Mesothelial cell of epicardium (in vitro differentiated cells): ENCODE measurements around the gene GDF11. TPM values are rescaled to one million over a fixed set of nuclear protein-coding genes. Genes with fewer than 3 reads are reported as not detected.

Experiments used
- DNase-seq, 2 experiments: peaks; one replicate each; pipeline ENCODE4 v3.0.0; 2021; ENCODE audit warnings: low spot score in 2 of 2; ENCODE audit not compliant: unreplicated experiment in 2 of 2
- H3K27ac Mint-ChIP-seq: 2 replicates; pipeline ENCODE4 v1.8.0; 2021; ENCODE audit warnings: mixed read lengths
- H3K27me3 Mint-ChIP-seq: 2 replicates; pipeline ENCODE4 v1.8.0; 2021; ENCODE audit warnings: low read depth, mixed read lengths
- H3K36me3 Mint-ChIP-seq: 2 replicates; pipeline ENCODE4 v1.8.0; 2021; ENCODE audit warnings: mixed read lengths
- H3K4me1 Mint-ChIP-seq: 2 replicates; pipeline ENCODE4 v1.8.0; 2021; ENCODE audit warnings: mixed read lengths
- H3K4me3 Mint-ChIP-seq: 2 replicates; pipeline ENCODE4 v1.8.0; 2021; ENCODE audit warnings: mild to moderate bottlenecking, moderate library complexity, mixed read lengths
- H3K9me3 Mint-ChIP-seq: 2 replicates; pipeline ENCODE4 v1.8.0; 2021; ENCODE audit warnings: mixed read lengths
- total RNA-seq: library from RNA; stranded (reverse); gene quantifications from 3 replicates; pipeline ENCODE4 v1.2.1, GENCODE V29; 2021
- TF ChIP-seq, protein P1 (sequence below): fragments of 200-600 bp; sonication (generic); IDR thresholded peaks from one replicate; pipeline ENCODE4 v1.5.0; 2021; ENCODE audit warnings: antibody characterized with exemption; ENCODE audit not compliant: unreplicated experiment

GDF11 gene
- total RNA-seq, 1 donor from 2014 or later, result 18.1 TPM

DNA sequence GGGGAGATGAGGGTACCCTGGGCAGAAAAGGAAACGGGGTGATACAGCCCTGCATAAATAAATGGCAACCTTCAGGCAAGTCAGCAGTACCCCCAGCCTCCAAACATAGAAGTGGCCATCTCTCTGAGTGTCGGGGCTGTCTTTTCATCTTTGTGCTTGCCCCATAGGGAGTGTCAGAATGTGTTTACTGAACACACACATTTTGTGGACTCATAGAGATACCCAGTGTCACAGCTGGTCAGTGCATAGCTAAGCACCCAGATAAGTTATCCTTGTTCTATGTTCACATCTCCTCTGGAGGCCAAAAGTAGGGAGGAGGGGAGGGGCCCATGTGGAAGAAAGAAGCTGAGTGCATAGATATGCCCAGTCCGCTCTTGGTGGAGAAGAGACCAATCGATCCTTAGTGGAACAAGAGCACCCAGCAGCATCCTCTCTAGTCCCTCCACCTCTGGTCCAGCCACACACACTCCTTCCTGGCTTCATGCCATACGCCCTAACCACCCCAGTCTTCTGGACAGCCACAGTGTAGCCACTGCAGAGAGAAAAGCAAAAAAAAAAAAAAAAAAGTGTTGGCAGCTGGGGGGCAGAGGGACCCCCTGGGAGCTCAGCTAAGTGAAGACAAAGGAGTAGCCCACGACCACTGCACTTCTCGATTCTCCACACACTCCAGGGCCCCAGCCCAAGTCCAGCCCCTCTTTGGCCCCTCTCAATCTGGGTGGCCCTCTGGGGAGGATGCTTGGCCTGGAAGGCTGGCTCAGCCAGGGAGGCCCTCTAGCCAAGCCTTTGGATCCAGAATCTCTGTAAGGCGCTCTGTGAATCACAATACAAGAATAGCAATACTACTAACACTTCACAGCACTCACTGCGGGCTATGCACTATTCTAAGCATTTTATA, 37.9 kb upstream of the GDF11 start:
- H3K27ac Mint-ChIP-seq, result no peak overlapping the region
- no peak overlapping the region for H3K4me3 Mint-ChIP-seq
- H3K9me3 Mint-ChIP-seq, result no peaks in the 10 kb centered on the region
- DNase-seq, result no peak
- TF ChIP-seq, protein P1, sequence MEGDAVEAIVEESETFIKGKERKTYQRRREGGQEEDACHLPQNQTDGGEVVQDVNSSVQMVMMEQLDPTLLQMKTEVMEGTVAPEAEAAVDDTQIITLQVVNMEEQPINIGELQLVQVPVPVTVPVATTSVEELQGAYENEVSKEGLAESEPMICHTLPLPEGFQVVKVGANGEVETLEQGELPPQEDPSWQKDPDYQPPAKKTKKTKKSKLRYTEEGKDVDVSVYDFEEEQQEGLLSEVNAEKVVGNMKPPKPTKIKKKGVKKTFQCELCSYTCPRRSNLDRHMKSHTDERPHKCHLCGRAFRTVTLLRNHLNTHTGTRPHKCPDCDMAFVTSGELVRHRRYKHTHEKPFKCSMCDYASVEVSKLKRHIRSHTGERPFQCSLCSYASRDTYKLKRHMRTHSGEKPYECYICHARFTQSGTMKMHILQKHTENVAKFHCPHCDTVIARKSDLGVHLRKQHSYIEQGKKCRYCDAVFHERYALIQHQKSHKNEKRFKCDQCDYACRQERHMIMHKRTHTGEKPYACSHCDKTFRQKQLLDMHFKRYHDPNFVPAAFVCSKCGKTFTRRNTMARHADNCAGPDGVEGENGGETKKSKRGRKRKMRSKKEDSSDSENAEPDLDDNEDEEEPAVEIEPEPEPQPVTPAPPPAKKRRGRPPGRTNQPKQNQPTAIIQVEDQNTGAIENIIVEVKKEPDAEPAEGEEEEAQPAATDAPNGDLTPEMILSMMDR, result no peak
- H3K27me3 Mint-ChIP-seq, result peaks cover 59% of the 10 kb centered on the region
- H3K36me3 Mint-ChIP-seq, result no peaks in the 10 kb centered on the region
- peaks cover 17% of the 10 kb centered on the region for H3K4me1 Mint-ChIP-seq

DNA sequence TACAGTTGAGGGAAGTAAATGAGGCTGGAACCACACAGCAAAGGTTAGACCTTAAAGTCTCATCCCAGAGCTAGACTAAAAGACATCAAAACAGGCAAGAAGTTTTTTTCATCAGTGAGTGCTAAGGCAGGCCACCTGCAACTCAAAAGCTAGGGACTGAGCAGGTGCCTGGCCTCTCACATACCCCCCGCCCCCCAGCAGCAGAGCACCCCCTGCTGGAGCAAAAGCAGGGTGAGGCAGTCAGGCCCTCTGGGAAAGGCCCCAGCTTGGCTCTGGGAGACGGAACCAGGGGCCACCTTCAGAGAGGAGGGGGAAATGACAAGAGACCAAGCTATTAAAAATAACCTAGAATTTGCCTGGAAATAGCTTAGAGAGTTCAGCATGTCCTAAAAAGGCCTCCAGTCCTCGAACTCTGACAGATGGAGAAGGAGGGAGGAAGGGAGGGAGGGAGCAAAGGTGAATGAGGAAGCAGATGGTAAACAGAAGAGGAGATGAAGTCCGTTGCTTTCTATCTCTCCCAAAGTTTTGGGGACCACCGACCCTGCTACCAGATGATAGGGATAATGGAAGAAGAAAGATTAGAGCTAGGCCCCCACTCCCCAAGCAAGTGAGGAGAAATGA, 37.0 kb upstream of the GDF11 start:
- Mint-ChIP-seq H3K4me3 (no peak overlapping the region), H3K27me3 (peaks cover 67% of the 10 kb centered on the region), H3K9me3 (no peaks in the 10 kb centered on the region), H3K4me1 (peaks cover 17% of the 10 kb centered on the region), H3K27ac (no peak overlapping the region), H3K36me3 (no peaks in the 10 kb centered on the region)
- TF ChIP-seq, protein P1, result no peak
- no peak for DNase-seq

DNA sequence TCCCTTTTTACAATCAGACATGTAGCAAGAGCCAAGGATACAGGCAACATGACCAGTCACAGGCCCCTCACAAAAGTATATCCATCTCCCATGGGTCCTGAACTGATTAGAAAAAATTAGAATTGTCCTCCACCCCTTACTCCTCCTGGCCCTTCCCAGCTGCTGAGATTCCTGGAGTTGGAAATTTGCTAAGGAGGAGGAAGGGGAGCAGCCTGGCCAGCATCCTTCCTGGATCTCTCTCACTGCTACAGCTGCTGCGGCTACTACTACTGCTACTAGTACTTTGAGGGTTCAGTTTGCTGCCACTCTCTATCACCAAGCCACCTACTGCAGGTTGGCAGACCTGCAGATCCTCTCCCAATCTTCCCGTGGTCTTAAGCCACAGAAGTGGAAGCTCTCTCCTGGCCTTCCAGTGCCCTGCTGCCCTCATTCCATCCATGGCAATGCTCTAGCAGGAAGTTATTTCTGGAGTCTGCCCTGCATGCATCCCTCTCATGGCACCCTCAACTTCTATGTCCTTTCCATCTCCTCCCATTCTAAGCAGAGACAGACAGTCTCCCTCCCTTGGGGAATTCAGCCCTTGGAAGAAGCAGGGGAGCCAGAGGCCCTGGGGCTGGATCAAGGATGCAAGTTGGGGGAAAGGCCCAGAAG, 36.2 kb upstream of the GDF11 start:
- no peaks in the 10 kb centered on the region for H3K9me3 Mint-ChIP-seq
- H3K36me3 Mint-ChIP-seq, result no peaks in the 10 kb centered on the region
- peak overlapping the region; percentile 74 for H3K4me3 Mint-ChIP-seq
- peaks cover 71% of the 10 kb centered on the region for H3K27me3 Mint-ChIP-seq
- DNase-seq, result no peak
- H3K4me1 Mint-ChIP-seq, result peaks cover 17% of the 10 kb centered on the region
- TF ChIP-seq, protein P1, result no peak
- no peak overlapping the region for H3K27ac Mint-ChIP-seq

DNA sequence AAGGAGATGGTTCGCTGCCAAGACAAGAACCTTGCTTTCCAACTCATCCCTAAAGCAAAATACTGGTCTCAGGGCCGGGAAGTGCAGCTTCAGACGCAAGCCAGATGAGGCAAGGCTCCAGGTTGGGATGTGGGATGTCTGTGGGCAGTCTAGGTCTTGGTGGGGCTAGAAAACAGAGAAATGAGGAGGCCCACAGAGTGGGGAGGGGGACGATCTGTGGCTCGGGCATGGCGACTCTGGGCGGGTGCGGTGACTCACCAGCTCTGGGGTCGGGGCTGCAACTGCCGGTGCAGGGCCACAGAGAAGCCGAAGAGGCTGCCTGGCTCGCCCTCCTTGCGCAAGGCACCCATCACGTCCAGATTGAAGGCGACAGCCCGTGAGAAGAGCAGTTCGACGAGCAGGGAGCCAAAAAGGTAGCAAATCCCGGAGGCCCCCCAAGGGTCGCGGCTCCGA, 35.7 kb upstream of the GDF11 start:
- Mint-ChIP-seq H3K27ac (no peak overlapping the region), H3K9me3 (no peaks in the 10 kb centered on the region), H3K4me3 (peak overlapping the region; percentile 74), H3K27me3 (peaks cover 76% of the 10 kb centered on the region), H3K36me3 (no peaks in the 10 kb centered on the region), H3K4me1 (peaks cover 17% of the 10 kb centered on the region)
- no peak for DNase-seq
- TF ChIP-seq, protein P1, result no peak

DNA sequence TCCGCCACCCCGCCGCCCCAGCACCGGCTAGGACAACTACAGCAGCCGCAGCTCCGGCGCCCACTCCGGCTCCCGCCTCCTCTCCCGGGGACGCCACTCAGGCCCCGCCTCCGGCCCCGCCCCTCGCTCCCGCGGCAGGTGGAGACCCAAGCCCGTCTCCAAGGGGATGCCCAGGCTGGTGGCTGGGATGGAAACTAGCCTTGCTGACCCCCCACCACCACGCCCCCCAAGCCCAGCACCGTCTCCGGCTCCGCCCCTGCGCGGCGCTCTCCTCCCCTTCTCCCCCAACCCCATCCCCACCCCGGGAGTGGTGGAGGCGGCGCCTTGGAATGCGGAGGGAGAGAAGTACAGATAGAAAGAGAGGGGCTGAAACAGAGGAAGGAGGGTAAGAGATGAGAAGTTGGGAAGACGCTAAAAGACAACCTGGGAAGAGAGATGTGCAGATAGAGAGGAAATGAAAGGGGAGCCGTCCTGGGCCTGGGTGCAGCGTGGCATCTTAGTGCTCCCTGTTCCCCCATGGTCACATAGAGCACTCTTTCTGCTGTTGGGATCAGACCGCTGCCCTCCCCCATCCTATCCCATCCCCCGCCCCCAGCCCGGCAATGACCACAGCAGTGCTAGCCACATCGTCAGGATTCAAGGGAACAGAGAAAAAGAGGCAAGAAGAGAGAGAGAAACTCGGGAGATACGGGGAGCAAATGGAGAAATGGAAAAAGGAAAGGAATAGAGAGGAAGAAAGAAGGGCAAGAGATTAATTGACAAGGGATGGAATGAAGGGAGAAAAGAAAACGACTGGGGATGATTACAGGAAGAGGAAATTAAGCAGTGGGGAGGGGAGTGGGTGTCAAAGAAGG, 34.9 kb upstream of the GDF11 start, which contains the start of gene ITGA7:
TSS of gene ITGA7 (minus strand) at position 64 of the 854 bp plus-strand sequence. CDS start 222 bp downstream, outside the sequence.
- no peak within 1 kb of the TSS for H3K27ac Mint-ChIP-seq

More for the DNA sequence above, 34.9 kb upstream of the GDF11 start, which contains the start of gene ITGA7:
- peaks cover 83% of the 10 kb centered on the region for H3K27me3 Mint-ChIP-seq
- H3K9me3 Mint-ChIP-seq, result no peaks in the 10 kb centered on the region
- H3K36me3 Mint-ChIP-seq, result no peaks in the 10 kb centered on the region
- TF ChIP-seq, protein P1, result no peak
- peak within 1 kb of the TSS; percentile 74 for H3K4me3 Mint-ChIP-seq
- H3K4me1 Mint-ChIP-seq, result peaks cover 17% of the 10 kb centered on the region
- peak; percentile 75 to 87 for DNase-seq
